NCI-H1092 (cell line): ENCODE results near the gene PLCG2.
"Not testable (repeated sequence)": the region's sequence is repeated elsewhere in the genome, so short reads cannot be mapped to it uniquely, and the experiment has no call there.

Source experiments
- DNase-seq: peaks from one replicate; lab custom pipeline; 2025; lab: John Stamatoyannopoulos, UW

The PLCG2 gene

GRCh38 chr16:81754858-81755257, 24.2 kb upstream of the PLCG2 start:
- no peak for DNase-seq

- DNase-seq: no peak
Measured at GRCh38 chr16:81755915-81756614, 23.0 kb upstream of the PLCG2 start.

DNA sequence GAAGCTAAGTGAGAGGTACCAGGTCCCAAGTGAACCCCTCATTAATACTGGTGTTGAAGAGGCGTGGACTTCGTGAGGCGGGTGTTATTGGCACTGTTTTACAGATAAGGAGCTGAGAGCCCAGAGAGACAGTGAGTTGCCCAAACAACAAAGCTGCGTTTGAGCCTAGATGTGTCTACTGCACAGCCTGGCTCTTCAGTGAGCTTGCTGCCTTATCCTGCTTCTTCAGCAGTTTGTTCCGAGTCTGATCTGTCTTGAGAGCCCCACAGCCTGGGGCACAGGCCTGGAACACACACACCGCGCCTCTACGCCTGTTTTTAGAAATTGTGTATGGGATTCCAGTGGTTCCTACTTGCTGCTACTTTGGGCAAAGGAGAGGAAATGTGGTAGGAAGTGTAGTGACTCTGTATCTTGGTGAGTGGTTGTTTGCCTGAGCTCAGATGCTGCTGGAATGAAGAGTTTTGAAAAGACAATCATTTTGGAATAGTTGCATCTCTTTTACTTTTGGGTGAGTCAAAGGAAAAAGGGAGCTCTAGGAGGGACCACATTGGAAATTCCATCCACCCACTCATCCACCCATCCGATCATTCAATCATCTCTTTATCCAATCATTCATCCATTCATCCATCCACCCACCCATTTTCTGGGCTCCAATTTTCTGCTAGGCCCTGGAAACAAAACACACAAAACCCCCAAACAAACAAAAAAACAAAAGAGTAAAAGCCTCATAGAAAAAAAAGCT, 22.3 kb upstream of the PLCG2 start:
- no peak for DNase-seq

DNA sequence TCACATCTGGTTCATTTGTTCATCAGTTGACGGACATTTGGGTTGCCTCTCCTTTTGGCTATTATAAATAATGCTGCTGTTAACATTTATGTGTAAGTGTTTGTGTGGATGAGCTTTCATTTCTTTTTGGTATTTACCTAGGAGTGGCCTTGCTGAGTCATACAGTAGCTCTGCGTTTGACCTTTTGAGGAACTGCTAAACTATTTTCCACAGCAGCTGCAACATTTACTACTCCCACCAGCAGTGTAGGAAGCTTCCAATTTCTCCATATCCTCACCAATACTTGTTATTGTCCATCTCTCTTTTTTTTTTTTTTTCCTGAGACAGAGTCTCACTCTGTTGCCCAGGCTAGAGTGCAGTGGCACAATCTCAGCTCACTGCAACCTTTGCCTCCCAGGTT, 20.7 kb upstream of the PLCG2 start:
- no peak for DNase-seq

DNA sequence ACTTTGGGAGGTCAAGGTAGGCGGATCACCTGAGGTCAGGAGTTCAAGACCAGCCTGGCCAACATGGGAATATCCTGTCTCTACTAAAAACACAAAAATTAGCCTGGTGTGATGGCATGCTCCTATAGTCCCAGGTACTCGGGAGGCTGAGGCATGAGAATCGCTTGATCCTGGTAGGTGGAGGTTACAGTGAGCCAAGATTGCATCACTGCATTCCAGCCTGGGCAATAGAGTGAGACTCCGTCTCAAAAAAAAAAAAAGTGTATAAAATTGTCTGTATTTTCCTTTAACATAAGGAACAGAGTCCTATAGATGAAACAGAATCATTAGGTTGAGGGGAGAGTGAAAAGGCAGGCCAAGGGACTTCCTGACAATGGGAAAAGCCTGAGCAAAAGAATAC, 16.8 kb upstream of the PLCG2 start:
- not testable (repeated sequence) for DNase-seq

DNA sequence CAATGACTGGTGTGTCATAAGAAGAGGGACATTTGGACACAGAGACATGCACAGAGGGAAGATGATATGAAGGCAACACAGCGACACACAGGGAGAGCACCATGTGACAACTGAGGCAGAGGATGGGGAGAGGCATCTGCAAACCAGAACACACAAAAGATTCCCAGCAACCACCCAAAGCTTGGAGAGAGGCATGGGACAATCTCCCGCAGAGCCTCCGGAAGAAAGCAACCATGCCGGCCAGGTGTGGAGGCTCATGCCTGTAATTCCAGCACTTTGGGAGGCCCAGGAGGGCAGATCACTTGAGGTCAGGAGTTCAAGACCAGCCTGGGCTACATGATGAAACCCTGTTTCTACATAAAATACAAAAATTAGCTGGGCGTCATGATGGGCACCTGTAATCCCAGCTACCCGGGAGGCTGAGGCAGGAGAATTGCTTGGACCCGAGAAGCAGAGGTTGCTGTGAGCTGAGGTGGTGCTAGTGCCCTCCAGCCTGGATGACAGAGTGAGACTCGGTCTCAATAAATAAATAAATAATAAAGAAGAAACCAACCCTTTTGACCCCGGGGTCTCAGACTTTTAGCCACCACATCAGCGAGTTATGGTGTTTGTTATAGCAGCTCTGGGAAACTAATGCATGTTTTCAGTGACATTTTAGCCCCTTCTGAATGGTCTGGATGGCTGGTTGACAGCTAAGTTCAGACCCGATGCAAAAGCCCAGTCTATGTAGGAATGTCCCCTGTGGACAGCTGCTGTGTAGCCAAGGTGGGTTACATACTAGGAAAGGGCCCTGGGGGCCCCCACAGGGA, 13.8 kb upstream of the PLCG2 start:
- DNase-seq: no peak

GRCh38 chr16:81765969-81766368, 13.1 kb upstream of the PLCG2 start:
- DNase-seq: no peak

- DNase-seq: peak; percentile 76
Measured at GRCh38 chr16:81767987-81768592, 11.0 kb upstream of the PLCG2 start.

- no peak for DNase-seq
Measured at GRCh38 chr16:81770008-81770407, 9.1 kb upstream of the PLCG2 start.

- DNase-seq: no peak
Measured at GRCh38 chr16:81774348-81774747, 4.7 kb upstream of the PLCG2 start.

DNA sequence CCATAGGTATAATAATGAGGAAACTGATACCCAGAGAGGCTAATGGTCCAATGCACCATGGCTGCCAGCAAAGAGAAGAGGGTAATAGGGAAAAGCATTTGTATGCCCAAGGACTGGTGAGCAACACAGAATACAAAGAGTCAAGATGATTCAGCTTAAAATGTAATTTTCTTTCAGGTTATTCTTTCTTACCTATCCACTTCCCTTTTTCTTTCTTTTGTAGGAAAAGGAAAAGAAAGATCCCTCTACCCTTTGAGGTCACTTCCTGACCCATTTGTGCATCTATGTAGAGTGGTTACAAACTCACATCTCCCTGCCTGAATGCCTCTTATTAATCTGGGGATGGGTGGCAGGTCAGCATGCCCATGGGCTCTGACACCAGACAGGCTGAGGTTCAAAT, 3.5 kb upstream of the PLCG2 start:
- DNase-seq: no peak

DNA sequence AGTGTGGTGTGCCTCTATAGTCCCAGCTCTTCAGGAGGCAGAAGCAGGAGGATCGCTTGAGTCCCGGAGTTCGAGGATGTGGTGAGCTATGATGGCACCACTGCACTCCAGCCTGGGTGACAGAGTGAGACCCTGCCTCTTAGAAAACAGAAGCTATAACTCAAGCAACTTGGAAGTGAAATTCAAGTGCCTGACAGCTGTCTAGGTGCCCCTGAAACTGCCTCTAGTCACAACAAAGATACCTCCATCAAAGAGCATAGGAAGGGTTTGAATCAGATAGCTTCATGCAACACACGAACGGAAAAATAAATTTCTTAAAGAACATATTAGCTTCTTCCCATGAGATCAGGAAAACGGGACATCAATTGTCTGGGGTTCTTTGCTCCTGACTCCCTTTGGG, 860 bp upstream of the PLCG2 start:
- no peak for DNase-seq

DNA sequence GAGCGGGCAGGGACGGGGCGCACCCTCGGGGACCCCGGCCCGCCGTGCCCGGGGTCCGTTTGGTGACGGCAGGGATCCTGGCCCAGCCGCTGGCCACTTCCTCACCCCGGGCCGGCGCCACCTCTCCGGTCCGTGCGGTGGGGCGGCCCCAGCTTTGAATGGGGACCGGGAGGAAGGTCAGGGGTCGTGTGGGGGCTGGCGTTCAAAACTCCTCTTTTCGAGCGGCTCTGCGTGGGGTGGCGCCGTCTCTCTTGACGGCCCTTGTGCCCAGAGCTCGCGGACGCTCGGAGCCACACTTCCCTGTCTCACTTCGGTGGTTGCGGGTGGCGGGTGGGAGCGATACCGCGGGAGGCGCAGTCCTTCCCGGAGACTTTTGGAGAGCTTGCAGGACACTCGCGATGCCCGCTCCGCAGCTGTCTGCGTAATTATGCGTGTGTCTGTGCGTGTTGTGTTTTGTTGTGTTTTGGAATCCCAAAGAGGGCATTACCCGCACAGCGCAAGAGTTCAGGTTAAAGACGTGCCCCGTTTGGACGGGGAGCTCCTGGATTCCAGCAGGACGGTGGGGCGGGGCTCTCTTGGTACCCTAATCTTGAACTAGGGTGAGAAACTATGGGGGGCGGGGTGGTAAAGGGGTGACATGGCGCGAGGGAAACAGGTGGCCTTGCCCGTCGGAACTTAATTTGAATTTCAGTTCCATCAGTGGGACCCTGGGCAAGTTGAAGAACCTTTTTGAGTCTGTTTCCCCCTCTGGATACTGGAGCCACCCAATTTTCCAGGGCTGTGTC, 637 bp downstream of the PLCG2 start:
- DNase-seq: no peak

DNA sequence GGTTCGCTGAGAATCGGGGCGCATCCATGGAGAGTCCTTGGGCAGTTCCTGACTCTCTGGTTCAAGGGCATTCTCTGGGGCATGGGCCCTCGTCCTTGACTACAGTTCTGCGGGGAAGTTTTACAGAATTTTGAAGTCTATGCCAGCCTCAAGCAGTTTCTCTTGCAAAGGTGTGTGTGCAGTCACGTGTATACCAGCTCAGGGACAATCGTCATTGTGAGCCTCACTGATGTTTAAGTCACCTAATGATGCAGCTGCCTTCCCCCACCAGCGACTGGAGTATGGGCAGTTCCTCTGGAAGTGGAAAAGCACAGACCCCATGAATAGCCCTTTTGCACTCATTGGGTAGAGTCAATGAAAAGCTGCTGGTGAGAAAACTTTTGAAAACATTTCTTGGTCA, 1.3 kb downstream of the PLCG2 start:
- DNase-seq: no peak

- no peak for DNase-seq
Measured at GRCh38 chr16:81782236-81782635, 3.1 kb downstream of the PLCG2 start.

- no peak for DNase-seq
Measured at GRCh38 chr16:81784072-81784795, 5.1 kb downstream of the PLCG2 start.

DNA sequence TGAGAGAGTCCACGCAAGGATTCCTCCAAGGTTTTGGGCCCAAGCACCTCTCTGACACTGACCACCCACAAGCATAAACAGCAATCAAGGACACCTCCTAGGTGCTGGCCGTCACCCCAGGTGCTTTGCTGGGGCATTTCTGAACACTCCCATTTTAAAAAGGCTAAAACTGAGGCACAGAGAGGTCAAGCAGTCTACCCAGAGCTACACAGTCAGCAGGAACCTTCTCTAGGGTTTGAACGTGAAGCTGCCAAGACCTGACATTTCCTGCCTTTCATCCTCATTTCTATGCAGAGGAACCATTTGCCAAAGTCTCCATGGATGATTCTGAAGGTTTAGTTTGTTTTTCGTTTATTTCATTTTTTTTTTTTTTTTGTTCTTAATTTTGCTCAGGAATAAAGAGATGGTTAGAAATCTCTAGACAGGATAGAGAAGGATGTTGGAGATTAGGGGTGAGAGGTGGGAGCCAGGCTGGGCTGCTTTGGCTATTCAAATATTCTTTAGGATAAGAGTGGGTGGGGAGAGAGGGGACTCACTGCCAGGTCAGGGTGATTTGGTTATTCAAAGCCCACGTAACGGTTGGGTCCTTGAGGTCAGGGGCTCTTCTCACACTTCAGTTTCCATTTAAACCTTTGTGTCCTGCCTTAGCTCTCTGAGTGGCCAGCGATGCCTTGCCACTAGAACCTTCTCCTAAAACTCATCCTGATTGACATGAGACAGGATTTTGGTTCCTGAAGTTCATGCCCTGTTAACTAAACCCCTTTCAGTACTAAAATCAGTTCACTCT, 6.2 kb downstream of the PLCG2 start:
- DNase-seq: no peak

- DNase-seq: no peak
Measured at GRCh38 chr16:81786321-81786720, 7.2 kb downstream of the PLCG2 start.

- no peak for DNase-seq
Measured at GRCh38 chr16:81786868-81787267, 7.8 kb downstream of the PLCG2 start.

- DNase-seq: no peak
Measured at GRCh38 chr16:81787659-81788058, 8.6 kb downstream of the PLCG2 start.
